Retinal pigment epithelial cell (primary cell): ENCODE measurements around the gene SLC12A3.

Experiments used
- DNase-seq: peaks from one replicate; pipeline ENCODE4 v3.0.0-alpha.2; 2010; ENCODE audit warnings: low read depth
- H3K4me3 ChIP-seq: 2 replicates; pipeline ENCODE4 v1.5.1; 2011; ENCODE audit warnings: mild to moderate bottlenecking, low read length, control low read depth, moderate library complexity
- CTCF ChIP-seq: conservative IDR thresholded peaks from 2 replicates; pipeline ENCODE4 v1.5.1; 2011; ENCODE audit warnings: low read depth, low read length, control low read depth, inconsistent platforms

Gene SLC12A3

DNA sequence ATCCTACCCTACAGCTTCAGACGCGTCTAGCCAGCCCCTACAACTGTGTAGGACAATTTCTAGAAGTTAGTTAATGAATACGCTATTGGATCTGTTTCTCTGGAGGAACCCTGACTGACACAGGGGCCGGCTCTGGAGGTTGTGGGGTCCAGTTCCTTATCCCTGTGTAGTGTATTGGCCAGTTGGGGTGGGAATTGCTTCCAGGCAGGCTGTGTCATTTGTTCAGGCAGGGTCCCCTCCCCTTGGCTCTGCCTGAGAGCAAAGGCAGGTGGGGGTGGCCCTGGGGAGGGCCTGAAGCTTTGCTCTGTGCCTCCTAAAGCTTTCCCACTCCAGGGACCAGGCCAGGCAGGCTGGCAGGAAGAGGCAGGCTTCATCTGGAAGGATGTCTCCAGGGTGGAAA, 85.0 kb downstream of the SLC12A3 start:
- no peak overlapping the region for H3K4me3 ChIP-seq
- DNase-seq, result no peak
- no peak for TF ChIP-seq CTCF

- no peak overlapping the region for H3K4me3 ChIP-seq
- no peak for TF ChIP-seq CTCF
- no peak for DNase-seq
Measured at GRCh38 chr16:56950455-56950854, 85.4 kb downstream of the SLC12A3 start.

GRCh38 chr16:56950881-56951771, 86.1 kb downstream of the SLC12A3 start:
- no peak for DNase-seq
- no peak overlapping the region for H3K4me3 ChIP-seq
- TF ChIP-seq CTCF, result peak; percentile 70

DNA sequence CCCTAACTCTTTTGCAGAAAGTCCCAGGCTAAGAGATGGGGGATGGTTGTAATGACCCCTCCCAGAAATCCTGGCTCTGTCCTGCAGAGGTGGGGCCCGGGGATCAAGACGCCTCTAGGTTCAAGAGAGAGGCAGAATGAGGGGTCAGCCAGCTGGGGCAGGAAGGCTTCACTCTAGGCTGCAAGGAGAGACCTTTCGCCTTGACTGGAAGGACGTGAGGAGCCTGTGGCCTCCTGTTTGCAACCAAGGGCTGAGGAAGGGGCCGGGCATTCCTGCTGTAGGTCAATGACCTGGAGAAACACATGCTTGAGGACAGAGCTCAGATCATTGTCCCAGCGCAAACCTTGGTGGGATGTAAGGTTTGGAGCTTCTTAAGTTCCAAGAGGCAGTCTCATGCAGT, 88.0 kb downstream of the SLC12A3 start:
- no peak overlapping the region for H3K4me3 ChIP-seq
- no peak for DNase-seq
- TF ChIP-seq CTCF, result no peak

DNA sequence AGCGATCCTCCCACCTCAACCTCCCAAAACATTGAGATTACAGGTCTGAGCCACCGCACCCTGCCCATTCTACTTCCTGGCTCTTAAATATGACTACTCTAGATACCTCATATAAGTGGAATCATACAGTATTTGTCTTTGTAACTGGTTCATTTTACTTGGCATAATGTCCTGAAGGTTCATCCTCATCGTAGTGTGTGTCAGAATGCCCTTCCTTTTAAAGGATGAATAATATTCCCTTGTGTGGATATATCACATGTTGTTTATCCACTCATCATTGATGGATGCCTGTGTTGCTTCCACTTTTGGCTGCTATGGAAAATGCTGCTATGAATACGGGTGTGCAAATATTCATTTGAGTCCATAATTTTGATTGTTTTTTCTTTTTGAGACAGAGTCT, 91.1 kb downstream of the SLC12A3 start:
- no peak overlapping the region for H3K4me3 ChIP-seq
- DNase-seq, result no peak
- no peak for TF ChIP-seq CTCF

- H3K4me3 ChIP-seq, result no peak overlapping the region
- peak; percentile 31 for TF ChIP-seq CTCF
- no peak for DNase-seq
Measured at GRCh38 chr16:56956756-56957155, 91.7 kb downstream of the SLC12A3 start.

GRCh38 chr16:56960681-56961281, 95.8 kb downstream of the SLC12A3 start:
- no peak for DNase-seq
- no peak overlapping the region for H3K4me3 ChIP-seq
- no peak for TF ChIP-seq CTCF
